IMR-90 (cell line): ENCODE data around the gene C11orf97. TPM values are rescaled to one million over a fixed set of nuclear protein-coding genes. Genes with fewer than 3 reads are reported as not detected.

ENCODE experiments used
- ATAC-seq: fragments of 200-7000 bp; cut with Tn5 transposase; 2 replicates; pipeline ENCODE4 v1.9.1; 2020; ENCODE audit warnings: low read depth, mild to moderate bottlenecking, moderate library complexity
- BruUV-seq: library from RNA; stranded (reverse); fragments of 400-500 nt; replicated peaks from 2 replicates; lab custom pipeline; 2021; lab: Mats Ljungman, UMichigan
- CTCF ChIA-PET: fragments of 300-600 bp; formaldehyde crosslinking; extraction: SDS; loops from one replicate; lab custom pipeline; 2021; ENCODE audit warnings: antibody characterized with exemption; lab: Yijun Ruan, JAX
- POLR2A ChIA-PET: fragments of 300-600 bp; sonication (Branson Sonifier 250); formaldehyde crosslinking; loops from one replicate; lab custom pipeline; 2022; ENCODE audit warnings: antibody characterized with exemption; ENCODE audit not compliant: unreplicated experiment; lab: Charles Lee
- DNase-seq: peaks from one replicate; pipeline ENCODE4 v3.0.0; 2013
- H2AFZ ChIP-seq: replicated peaks from 2 replicates; pipeline ENCODE3; 2013; ENCODE audit warnings: low read length, mild to moderate bottlenecking; ENCODE audit not compliant: poor library complexity
- H2AK5ac ChIP-seq: 2 replicates; pipeline ENCODE4 v1.6.1; 2013; ENCODE audit warnings: low read depth, low read length, inconsistent platforms
- H2AK9ac ChIP-seq: replicated peaks from 2 replicates; pipeline ENCODE3; 2013; ENCODE audit warnings: mild to moderate bottlenecking, low read depth, low read length, moderate library complexity; ENCODE audit not compliant: poor library complexity
- H2BK120ac ChIP-seq: 2 replicates; pipeline ENCODE4 v1.6.1; 2013; ENCODE audit warnings: low read depth, low read length, inconsistent platforms
- H2BK15ac ChIP-seq: 3 replicates; pipeline ENCODE4 v1.6.1; 2013; ENCODE audit warnings: low read depth, low read length, inconsistent platforms
- H2BK20ac ChIP-seq: 2 replicates; pipeline ENCODE4 v1.6.1; 2013; ENCODE audit warnings: low read depth, mild to moderate bottlenecking, inconsistent platforms, low read length, moderate library complexity
- H2BK5ac ChIP-seq: 2 replicates; pipeline ENCODE4 v1.6.1; 2013; ENCODE audit warnings: mild to moderate bottlenecking, low read depth, low read length, inconsistent platforms; ENCODE audit not compliant: poor library complexity, severe bottlenecking
- H3K14ac ChIP-seq: replicated peaks from 2 replicates; pipeline ENCODE4 v1.6.1; 2013; ENCODE audit warnings: low read depth, low read length, inconsistent platforms
- H3K18ac ChIP-seq: 2 replicates; pipeline ENCODE4 v1.6.1; 2013; ENCODE audit warnings: low read depth, low read length, control low read depth
- H3K23ac ChIP-seq: 2 replicates; pipeline ENCODE4 v1.6.1; 2013; ENCODE audit warnings: low read depth, low read length, inconsistent platforms
- H3K27ac ChIP-seq: 2 replicates; pipeline ENCODE4 v1.5.1; 2013; ENCODE audit warnings: mild to moderate bottlenecking, control low read depth, low read length; ENCODE audit not compliant: insufficient read depth
- H3K27me3 ChIP-seq: 2 replicates; pipeline ENCODE4 v1.6.1; 2013; ENCODE audit warnings: low read length; ENCODE audit not compliant: control insufficient read depth, insufficient read depth
- H3K36me3 ChIP-seq: 2 replicates; pipeline ENCODE4 v1.6.1; 2013; ENCODE audit warnings: low read length, mixed read lengths; ENCODE audit not compliant: control insufficient read depth, insufficient read depth
- H3K4ac ChIP-seq: 2 replicates; pipeline ENCODE4 v1.6.1; 2013; ENCODE audit warnings: low read depth, low read length, inconsistent platforms
- H3K4me1 ChIP-seq: 2 replicates; pipeline ENCODE4 v1.6.1; 2013; ENCODE audit warnings: low read length, mixed read lengths; ENCODE audit not compliant: control insufficient read depth, insufficient read depth
- H3K4me2 ChIP-seq: 2 replicates; pipeline ENCODE4 v1.6.1; 2013; ENCODE audit warnings: low read depth, mild to moderate bottlenecking, control low read depth, low read length, moderate library complexity
- H3K4me3 ChIP-seq: 2 replicates; pipeline ENCODE4 v1.5.1; 2013; ENCODE audit warnings: low read depth, mild to moderate bottlenecking, control low read depth, low read length, moderate library complexity; ENCODE audit not compliant: insufficient read depth
- H3K56ac ChIP-seq: 2 replicates; pipeline ENCODE4 v1.6.1; 2013; ENCODE audit warnings: low read length, inconsistent platforms; ENCODE audit not compliant: insufficient read depth; ENCODE audit errors: extremely low read depth
- H3K79me1 ChIP-seq, 2 experiments: 2 replicates each; pipeline ENCODE4 v1.6.1; 2013; ENCODE audit warnings: low read length in 2 of 2, inconsistent platforms in 1 of 2, low read depth in 1 of 2
- H3K9ac ChIP-seq: 2 replicates; pipeline ENCODE4 v1.6.1; 2013; ENCODE audit warnings: low read depth, low read length, control low read depth
- H3K9me1 ChIP-seq: 2 replicates; pipeline ENCODE4 v1.6.1; 2013; ENCODE audit warnings: low read length, inconsistent platforms; ENCODE audit not compliant: insufficient read depth
- H3K9me3 ChIP-seq: 2 replicates; pipeline ENCODE4 v1.6.1; 2013; ENCODE audit warnings: low read length; ENCODE audit not compliant: control insufficient read depth, insufficient read depth
- H4K20me1 ChIP-seq: 2 replicates; pipeline ENCODE4 v1.6.1; 2013; ENCODE audit warnings: low read length, inconsistent platforms; ENCODE audit not compliant: insufficient read depth
- H4K5ac ChIP-seq: 2 replicates; pipeline ENCODE4 v1.6.1; 2013; ENCODE audit warnings: mild to moderate bottlenecking, low read depth, low read length, control low read depth
- H4K8ac ChIP-seq, 2 experiments: 2 replicates each; pipeline ENCODE4 v1.6.1; 2013; ENCODE audit warnings: low read depth in 2 of 2, low read length in 2 of 2, control low read depth in 1 of 2, inconsistent platforms in 1 of 2
- H4K91ac ChIP-seq: 2 replicates; pipeline ENCODE4 v1.6.1; 2013; ENCODE audit warnings: low read depth, low read length, inconsistent platforms; ENCODE audit not compliant: insufficient read depth
- BHLHE40 ChIP-seq: fragments of 150-350 bp; IDR thresholded peaks from 2 replicates; pipeline ENCODE4 v1.6.1; 2016; ENCODE audit warnings: mild to moderate bottlenecking, low read depth, low read length
- CEBPB ChIP-seq: IDR thresholded peaks from 2 replicates; pipeline ENCODE4 v1.6.1; 2012; ENCODE audit warnings: low read depth, low read length, improper control_type of control experiment
- CHD1 ChIP-seq: IDR thresholded peaks from 2 replicates; pipeline ENCODE4 v1.6.1; 2012; ENCODE audit warnings: low read depth, low read length, improper control_type of control experiment
- FOS ChIP-seq: fragments of 150-350 bp; IDR thresholded peaks from 2 replicates; pipeline ENCODE4 v1.6.1; 2016; ENCODE audit warnings: low read depth, low read length
- MAFK ChIP-seq: IDR thresholded peaks from 2 replicates; pipeline ENCODE4 v1.6.1; 2012; ENCODE audit warnings: low read depth, low read length, improper control_type of control experiment
- MAZ ChIP-seq: IDR thresholded peaks from 2 replicates; pipeline ENCODE4 v1.6.1; 2012; ENCODE audit warnings: low read depth, mild to moderate bottlenecking, low read length, improper control_type of control experiment, moderate library complexity, borderline replicate concordance
- MXI1 ChIP-seq: IDR thresholded peaks from 2 replicates; pipeline ENCODE4 v1.6.1; 2012; ENCODE audit warnings: low read depth, mild to moderate bottlenecking, low read length, moderate library complexity, borderline replicate concordance
- NFE2L2 ChIP-seq: fragments of 150-350 bp; IDR thresholded peaks from 2 replicates; pipeline ENCODE4 v1.6.1; 2016; ENCODE audit warnings: low read depth, mild to moderate bottlenecking, low read length
- POLR2A ChIP-seq: IDR thresholded peaks from 2 replicates; pipeline ENCODE4 v1.6.1; 2012; ENCODE audit warnings: mild to moderate bottlenecking, low read depth, low read length
- RAD21 ChIP-seq: IDR thresholded peaks from 2 replicates; pipeline ENCODE4 v1.6.1; 2012; ENCODE audit warnings: low read length, improper control_type of control experiment
- RCOR1 ChIP-seq: IDR thresholded peaks from 2 replicates; pipeline ENCODE4 v1.6.1; 2012; ENCODE audit warnings: mild to moderate bottlenecking, low read length, improper control_type of control experiment; ENCODE audit not compliant: insufficient replicate concordance
- RFX5 ChIP-seq: IDR thresholded peaks from 2 replicates; pipeline ENCODE4 v1.8.0; 2012; ENCODE audit warnings: low read depth, mild to moderate bottlenecking, low read length, moderate library complexity
- SMC3 ChIP-seq: fragments of 150-350 bp; IDR thresholded peaks from 2 replicates; pipeline ENCODE4 v1.6.1; 2016; ENCODE audit warnings: low read depth, mild to moderate bottlenecking, antibody characterized with exemption, low read length, moderate library complexity
- WGBS, 2 experiments: methylation state at CpG; one replicate each; pipeline versions ENCODE4 v1.1.5 to v1.1.7; 2013; ENCODE audit warnings: missing lambda C conversion rate in 2 of 2; ENCODE audit not compliant: insufficient read length in 1 of 2; ENCODE audit errors: extremely low coverage in 2 of 2; 5-methylcytosine and 5-hydroxymethylcytosine counted together
- dilution Hi-C: fragments of 300-500 bp; cut with HindIII; formaldehyde crosslinking; loops from one replicate; pipeline ENCODE4 v1.14.3; 2018; ENCODE audit warnings: low sequenced_read_pairs; ENCODE audit not compliant: unreplicated experiment
- in situ Hi-C: fragments of 300-500 bp; cut with MboI; formaldehyde crosslinking; loops from 3 replicates; pipeline ENCODE4 v1.14.3; 2019; ENCODE audit warnings: low sequenced_read_pairs, inconsistent platforms, mixed read lengths
- intact Hi-C: fragments of 100-400 bp; cut with micrococcal nuclease; formaldehyde crosslinking; loops from 2 replicates; pipeline ENCODE4 v1.10.0; 2022
- polyA plus RNA-seq, 3 experiments: library from polyadenylated mRNA; depleted of rRNA; stranded (reverse); fragments of >200 nt; gene quantifications; 2 replicates each; pipeline ENCODE4 v1.2.3, GENCODE V29; 2012; ENCODE audit warnings: low replicate concordance in 1 of 3
- total RNA-seq: library from RNA; depleted of rRNA; stranded (reverse); fragments of >200 nt; gene quantifications from 2 replicates; pipeline ENCODE4 v1.2.3, GENCODE V29; 2012
- TF ChIP-seq, protein P1 (sequence below): fragments of 150-350 bp; IDR thresholded peaks from 2 replicates; pipeline ENCODE4 v1.6.1; 2017; ENCODE audit warnings: mild to moderate bottlenecking, antibody characterized with exemption, low read length, low read depth
- TF ChIP-seq, protein P2 (sequence below): fragments of 150-350 bp; IDR thresholded peaks from 2 replicates; pipeline ENCODE4 v1.6.1; 2016; ENCODE audit warnings: low read depth, mild to moderate bottlenecking, low read length, moderate library complexity, borderline replicate concordance
- TF ChIP-seq, protein P3 (sequence below): conservative IDR thresholded peaks from 2 replicates; pipeline ENCODE4 v1.5.1; 2012; ENCODE audit warnings: mild to moderate bottlenecking, low read depth, low read length, improper control_type of control experiment

Gene C11orf97
- total and polyA plus RNA-seq, 2 of the 4 experiments (the other 2 are of a cell fraction): not detected

DNA sequence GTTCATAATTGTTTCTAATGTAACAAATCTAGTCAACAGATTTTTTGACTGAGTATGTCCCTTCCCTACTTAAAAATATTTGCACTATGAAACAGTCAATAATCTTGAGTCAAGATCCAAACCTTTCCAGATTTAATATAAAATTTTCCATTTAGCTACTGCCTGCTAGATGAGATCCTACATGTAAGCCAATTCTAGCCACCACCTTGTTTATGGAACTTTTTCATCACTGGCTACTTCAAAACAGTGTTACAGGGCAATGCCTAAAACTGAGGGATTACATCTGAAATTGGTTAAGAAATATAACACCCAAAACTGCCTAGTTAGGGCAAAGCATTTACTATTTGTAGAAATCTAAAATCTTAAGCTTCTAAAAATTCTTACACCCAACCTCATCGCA is 20.9 kb downstream of the C11orf97 start:
- Histone ChIP-seq H2AK5ac (no peak overlapping the region), H2BK15ac (no peak overlapping the region), H4K91ac (no peak overlapping the region), H3K4me3 (no peak overlapping the region), H3K9me1 (0 out of 2 replicates have a peak, but pooled peaks cover 3% of the 10 kb centered on the region), H2BK20ac (no peak overlapping the region), H3K4me1 (peaks cover 3% of the 10 kb centered on the region), H3K9ac (no peak overlapping the region), H2AFZ (no peak overlapping the region), H2AK9ac (no peak overlapping the region), H4K5ac (no peak overlapping the region), H3K4ac (no peak overlapping the region), H2BK120ac (no peak overlapping the region), H2BK5ac (no peak overlapping the region), H3K14ac (no peak overlapping the region), H4K20me1 (no peaks in the 10 kb centered on the region), H4K8ac (no peak overlapping the region), H3K18ac (no peak overlapping the region), H3K56ac (no peak overlapping the region), H3K36me3 (no peaks in the 10 kb centered on the region), H3K79me1 (no peaks in the 10 kb centered on the region), H3K27me3 (peaks cover 1% of the 10 kb centered on the region; the same call in 1 of the 2 replicates), H3K27ac (no peak overlapping the region), H3K4me2 (no peak overlapping the region), H3K9me3 (no peaks in the 10 kb centered on the region), H3K23ac (no peak overlapping the region)
- BruUV-seq: no TSS peak
- intact Hi-C loops: no loop called here
- POLR2A ChIA-PET: no interaction called here
- ATAC-seq (no peak), DNase-seq (no peak)
- TF ChIP-seq, protein P1, sequence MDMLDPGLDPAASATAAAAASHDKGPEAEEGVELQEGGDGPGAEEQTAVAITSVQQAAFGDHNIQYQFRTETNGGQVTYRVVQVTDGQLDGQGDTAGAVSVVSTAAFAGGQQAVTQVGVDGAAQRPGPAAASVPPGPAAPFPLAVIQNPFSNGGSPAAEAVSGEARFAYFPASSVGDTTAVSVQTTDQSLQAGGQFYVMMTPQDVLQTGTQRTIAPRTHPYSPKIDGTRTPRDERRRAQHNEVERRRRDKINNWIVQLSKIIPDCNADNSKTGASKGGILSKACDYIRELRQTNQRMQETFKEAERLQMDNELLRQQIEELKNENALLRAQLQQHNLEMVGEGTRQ: no peak
- TF ChIP-seq, protein P2, sequence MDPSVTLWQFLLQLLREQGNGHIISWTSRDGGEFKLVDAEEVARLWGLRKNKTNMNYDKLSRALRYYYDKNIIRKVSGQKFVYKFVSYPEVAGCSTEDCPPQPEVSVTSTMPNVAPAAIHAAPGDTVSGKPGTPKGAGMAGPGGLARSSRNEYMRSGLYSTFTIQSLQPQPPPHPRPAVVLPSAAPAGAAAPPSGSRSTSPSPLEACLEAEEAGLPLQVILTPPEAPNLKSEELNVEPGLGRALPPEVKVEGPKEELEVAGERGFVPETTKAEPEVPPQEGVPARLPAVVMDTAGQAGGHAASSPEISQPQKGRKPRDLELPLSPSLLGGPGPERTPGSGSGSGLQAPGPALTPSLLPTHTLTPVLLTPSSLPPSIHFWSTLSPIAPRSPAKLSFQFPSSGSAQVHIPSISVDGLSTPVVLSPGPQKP: no peak
- TF ChIP-seq MAZ: no peak
- no peak for TF ChIP-seq FOS
- TF ChIP-seq RCOR1: no peak
- TF ChIP-seq RFX5: no peak
- no peak for TF ChIP-seq RAD21
- TF ChIP-seq BHLHE40: no peak
- TF ChIP-seq, protein P3, sequence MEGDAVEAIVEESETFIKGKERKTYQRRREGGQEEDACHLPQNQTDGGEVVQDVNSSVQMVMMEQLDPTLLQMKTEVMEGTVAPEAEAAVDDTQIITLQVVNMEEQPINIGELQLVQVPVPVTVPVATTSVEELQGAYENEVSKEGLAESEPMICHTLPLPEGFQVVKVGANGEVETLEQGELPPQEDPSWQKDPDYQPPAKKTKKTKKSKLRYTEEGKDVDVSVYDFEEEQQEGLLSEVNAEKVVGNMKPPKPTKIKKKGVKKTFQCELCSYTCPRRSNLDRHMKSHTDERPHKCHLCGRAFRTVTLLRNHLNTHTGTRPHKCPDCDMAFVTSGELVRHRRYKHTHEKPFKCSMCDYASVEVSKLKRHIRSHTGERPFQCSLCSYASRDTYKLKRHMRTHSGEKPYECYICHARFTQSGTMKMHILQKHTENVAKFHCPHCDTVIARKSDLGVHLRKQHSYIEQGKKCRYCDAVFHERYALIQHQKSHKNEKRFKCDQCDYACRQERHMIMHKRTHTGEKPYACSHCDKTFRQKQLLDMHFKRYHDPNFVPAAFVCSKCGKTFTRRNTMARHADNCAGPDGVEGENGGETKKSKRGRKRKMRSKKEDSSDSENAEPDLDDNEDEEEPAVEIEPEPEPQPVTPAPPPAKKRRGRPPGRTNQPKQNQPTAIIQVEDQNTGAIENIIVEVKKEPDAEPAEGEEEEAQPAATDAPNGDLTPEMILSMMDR: no peak
- TF ChIP-seq MXI1: no peak
- TF ChIP-seq CHD1: no peak
- TF ChIP-seq SMC3: no peak
- TF ChIP-seq NFE2L2: no peak
- TF ChIP-seq MAFK: no peak
- no peak for TF ChIP-seq CEBPB
- TF ChIP-seq POLR2A: no peak
- WGBS, 2 experiments: no CpG with 5 or more reads among the region's 1 CpG
- dilution Hi-C loops: no loop called here
- in situ Hi-C loops: no loop called here
- CTCF ChIA-PET: no interaction called here
